Thoracic aorta (tissue), 2 donors: ENCODE results near the gene PNPLA7. TPM values are rescaled to one million over a fixed set of nuclear protein-coding genes. Genes with fewer than 3 reads are reported as not detected.

Experiments used
- ATAC-seq: fragments of 150-250 bp; one replicate; pipeline ENCODE4 v1.8.0; 2017; ENCODE audit warnings: low read depth; ENCODE audit not compliant: insufficient number of reproducible peaks, low FRiP score
- DNase-seq: peaks from one replicate; pipeline ENCODE4 v3.0.0-alpha.2; 2020; ENCODE audit warnings: low spot score
- H3K27ac ChIP-seq, 2 donors: fragments of 200-600 bp; sonication (generic); 1 replicate in 1 of 2; 2 replicates in 1 of 2; pipeline ENCODE4 v1.5.1; 2016; ENCODE audit warnings: mild to moderate bottlenecking in 2 of 2, moderate library complexity in 2 of 2
- H3K27me3 ChIP-seq: fragments of 200-600 bp; sonication (generic); replicated peaks from 2 replicates; pipeline ENCODE4 v1.6.0; 2016; ENCODE audit warnings: mild to moderate bottlenecking; ENCODE audit not compliant: insufficient read depth
- H3K36me3 ChIP-seq: fragments of 200-600 bp; sonication (generic); one replicate; pipeline ENCODE4 v1.5.1; 2016
- H3K4me1 ChIP-seq, 2 donors: fragments of 200-600 bp; sonication (generic); 1 replicate in 1 of 2; 2 replicates in 1 of 2; pipeline versions ENCODE4 v1.5.1 to v1.6.0; 2016; ENCODE audit warnings: low read depth in 2 of 2, mild to moderate bottlenecking in 1 of 2; ENCODE audit not compliant: control insufficient read depth in 1 of 2
- H3K4me3 ChIP-seq: fragments of 200-600 bp; sonication (generic); 2 replicates; pipeline ENCODE4 v1.5.1; 2016; ENCODE audit warnings: mild to moderate bottlenecking
- H3K9me3 ChIP-seq: fragments of 200-600 bp; sonication (generic); 2 replicates; pipeline ENCODE4 v1.5.1; 2016
- CTCF ChIP-seq: fragments of 200-600 bp; sonication (generic); IDR thresholded peaks from one replicate; pipeline ENCODE4 v1.5.1; 2019; ENCODE audit warnings: antibody characterized with exemption
- total RNA-seq, 2 donors: library from RNA; depleted of rRNA; stranded (reverse); fragments of >200 nt; gene quantifications; one replicate each; pipeline versions ENCODE4 v1.1.0 to v1.2.3, GENCODE V29; 2016

The PNPLA7 gene
- total RNA-seq, 2 donors from 2014 or later, result 12.7 to 21.4 TPM

GRCh38 chr9:137422604-137423513 is 127.3 kb downstream of the PNPLA7 start, which contains the start of the genes EXD3 and NOXA1:
TSS of gene EXD3 (minus strand) at chr9:137423162. CDS start at chr9:137395357, 27,805 bp downstream.
TSS of gene NOXA1 (plus strand) at chr9:137423393. CDS start at chr9:137423530, 137 bp downstream.
- DNase-seq (peak; percentile 53), ATAC-seq (peak; percentile 93)
- Histone ChIP-seq H3K36me3 (no peaks in the 10 kb centered on the region), H3K9me3 (no peaks in the 10 kb centered on the region), H3K27ac (peak within 1 kb of the TSS; percentile 49 to 73), H3K4me3 (peak within 1 kb of the TSS; percentile 96), H3K4me1 (peaks cover 14 to 21% of the 10 kb centered on the region in 2 donors), H3K27me3 (no peaks in the 10 kb centered on the region)
- peak; percentile 61 for TF ChIP-seq CTCF

GRCh38 chr9:137421838-137422603 is 128.2 kb downstream of the PNPLA7 start:
- Histone ChIP-seq H3K4me1 (peaks cover 14 to 21% of the 10 kb centered on the region in 2 donors), H3K27ac (no peak overlapping the region), H3K27me3 (no peaks in the 10 kb centered on the region), H3K36me3 (no peaks in the 10 kb centered on the region), H3K9me3 (no peaks in the 10 kb centered on the region), H3K4me3 (peak overlapping the region; percentile 96)
- DNase-seq (no peak), ATAC-seq (no peak)
- TF ChIP-seq CTCF, result no peak

GRCh38 chr9:137417161-137418021 is 132.8 kb downstream of the PNPLA7 start:
- Histone ChIP-seq H3K27me3 (no peaks in the 10 kb centered on the region), H3K36me3 (no peaks in the 10 kb centered on the region), H3K9me3 (no peaks in the 10 kb centered on the region), H3K4me1 (peaks cover 9 to 26% of the 10 kb centered on the region in 2 donors), H3K27ac (no peak overlapping the region), H3K4me3 (peak overlapping the region; percentile 36)
- no peak for ATAC-seq
- TF ChIP-seq CTCF, result no peak
- DNase-seq, result no peak

GRCh38 chr9:137416563-137417151 is 133.5 kb downstream of the PNPLA7 start:
- H3K4me3 ChIP-seq, result no peak overlapping the region
- no peak for TF ChIP-seq CTCF

More at GRCh38 chr9:137416563-137417151, 133.5 kb downstream of the PNPLA7 start:
- ATAC-seq (no peak), DNase-seq (no peak)
- Histone ChIP-seq H3K9me3 (no peaks in the 10 kb centered on the region), H3K36me3 (no peaks in the 10 kb centered on the region), H3K4me1 (peaks cover 10 to 23% of the 10 kb centered on the region in 2 donors), H3K27me3 (no peaks in the 10 kb centered on the region), H3K27ac (no peak overlapping the region)
